ENCODE results near the gene XPO4. TPM values are rescaled to one million over a fixed set of nuclear protein-coding genes. Genes with fewer than 3 reads are reported as not detected.
"Not testable (repeated sequence)": the region's sequence is repeated elsewhere in the genome, so short reads cannot be mapped to it uniquely, and the experiment has no call there.

The XPO4 gene
- polyA plus RNA-seq (ENCODE audit: insufficient read length in 4 of 4), result 10 to 100 TPM; 15.5 to 21.6 (median 18.7) TPM

DNA sequence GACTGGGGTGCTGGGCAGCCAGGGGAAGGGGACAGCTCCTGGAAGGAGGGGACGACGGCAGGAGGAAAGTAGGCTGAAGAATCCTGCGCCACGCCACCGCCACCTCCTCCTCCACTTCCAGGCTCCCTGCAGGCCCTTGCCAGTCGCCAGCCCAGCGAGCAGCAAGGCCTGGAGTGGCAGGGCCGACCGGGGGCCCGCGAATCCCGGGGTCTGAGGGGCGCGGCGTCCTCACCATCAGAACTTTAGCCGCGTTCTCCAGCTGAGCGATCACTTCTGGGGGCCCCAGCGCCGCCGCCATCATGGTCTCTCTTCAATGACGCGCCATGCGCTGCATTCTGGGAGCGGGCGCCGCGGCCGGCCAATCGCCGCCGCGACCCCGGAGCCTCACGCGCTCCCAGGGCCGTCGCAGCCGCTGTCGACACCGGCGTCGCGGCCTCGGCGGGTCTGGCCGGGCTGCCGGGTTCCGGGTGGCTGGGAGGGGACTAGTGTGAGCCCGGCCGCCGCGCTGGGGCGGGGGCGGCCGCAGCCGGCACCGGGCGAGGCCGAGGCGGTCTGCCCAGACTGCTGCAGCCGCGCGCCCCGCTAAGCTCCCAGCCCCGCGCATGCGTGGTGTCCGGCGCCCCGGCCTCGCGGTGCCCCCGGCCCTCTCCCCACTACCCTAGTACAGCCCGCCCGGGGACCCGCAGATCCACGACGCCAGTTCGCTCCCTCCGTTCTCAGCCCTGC lies at the start of gene XPO4:
XPO4 (minus strand) TSS at position 309 of the 726 bp plus-strand sequence; CDS start at position 301, 8 bp downstream.
- peak; percentile 43 to 75 (median 60) for DNase-seq (ENCODE audit: low read depth in 4 of 4, low spot score in 2 of 4)

DNA sequence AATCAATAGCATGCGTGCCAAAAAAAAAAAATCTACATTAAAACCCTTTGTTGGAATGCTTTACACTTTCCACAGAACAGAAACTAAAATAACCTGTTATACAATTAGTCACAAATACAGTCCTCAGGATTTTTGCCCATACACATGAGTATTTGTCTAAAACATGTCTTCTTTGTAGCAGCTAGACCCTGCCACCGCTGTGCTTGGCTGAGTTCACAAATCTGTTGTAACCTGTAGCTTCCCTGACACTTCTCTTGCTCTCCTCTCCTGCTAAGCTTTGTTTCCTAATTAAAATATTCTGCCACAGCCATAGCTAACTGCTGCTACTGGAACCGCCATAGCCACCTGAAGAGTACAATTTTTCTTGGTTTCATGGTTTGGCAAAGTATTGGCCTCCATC lies 45.5 kb upstream of the XPO4 start:
- DNase-seq (ENCODE audit: low read depth in 4 of 4, low spot score in 2 of 4), result not testable (repeated sequence)

DNA sequence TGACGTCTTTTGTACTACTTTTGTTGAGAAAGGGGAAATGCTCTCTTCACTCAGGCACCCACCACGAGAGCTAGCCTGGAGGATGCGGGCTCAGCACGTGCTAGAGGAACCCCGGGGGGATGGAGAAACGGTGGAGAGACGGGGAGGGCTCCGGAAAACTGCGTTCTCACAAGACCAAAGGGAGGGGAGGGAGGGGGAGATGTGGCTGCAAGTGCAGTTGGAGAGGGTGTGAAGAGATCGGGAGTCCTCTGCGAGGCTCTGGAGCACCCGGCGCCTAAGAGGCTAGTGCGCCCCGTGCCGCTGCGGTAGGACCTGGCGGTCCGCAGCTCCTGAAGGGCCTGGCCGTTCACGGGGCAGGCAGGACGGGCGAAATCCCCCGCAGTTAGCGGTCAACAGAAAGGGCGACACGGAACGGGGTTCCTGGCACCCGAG lies 43.4 kb upstream of the XPO4 start:
- no peak for DNase-seq (ENCODE audit: low read depth in 4 of 4, low spot score in 2 of 4)

DNA sequence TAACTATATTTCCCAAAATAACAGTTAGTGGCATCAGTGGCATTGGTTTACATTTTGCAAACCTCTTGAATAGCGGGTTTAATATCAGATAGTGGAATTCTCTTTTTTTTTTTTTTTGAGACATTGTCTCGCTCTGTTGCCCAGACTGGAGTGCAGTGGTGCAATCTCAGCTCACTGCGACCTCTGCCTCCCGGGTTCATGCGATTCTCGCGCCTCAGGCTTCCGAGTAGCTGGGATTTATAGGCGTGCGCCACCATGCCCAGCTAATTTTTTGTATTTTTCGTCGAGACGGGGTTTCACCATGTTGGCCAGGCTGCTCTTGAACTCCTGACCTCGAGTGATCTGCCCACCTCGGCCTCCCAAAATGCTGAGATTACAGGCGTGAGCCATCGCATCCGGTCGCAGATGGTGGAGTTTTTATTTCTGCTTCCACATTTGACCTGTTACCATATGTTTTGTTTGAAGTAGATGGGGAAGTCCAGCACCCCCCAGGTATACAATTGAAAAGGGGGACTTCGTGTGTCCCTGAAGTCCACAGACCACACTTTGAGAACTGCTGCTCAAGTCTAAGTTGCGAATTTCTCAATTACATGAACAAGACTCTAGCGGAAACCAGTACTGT lies 40.5 kb upstream of the XPO4 start:
- no peak for DNase-seq (ENCODE audit: low read depth in 4 of 4, low spot score in 2 of 4)

DNA sequence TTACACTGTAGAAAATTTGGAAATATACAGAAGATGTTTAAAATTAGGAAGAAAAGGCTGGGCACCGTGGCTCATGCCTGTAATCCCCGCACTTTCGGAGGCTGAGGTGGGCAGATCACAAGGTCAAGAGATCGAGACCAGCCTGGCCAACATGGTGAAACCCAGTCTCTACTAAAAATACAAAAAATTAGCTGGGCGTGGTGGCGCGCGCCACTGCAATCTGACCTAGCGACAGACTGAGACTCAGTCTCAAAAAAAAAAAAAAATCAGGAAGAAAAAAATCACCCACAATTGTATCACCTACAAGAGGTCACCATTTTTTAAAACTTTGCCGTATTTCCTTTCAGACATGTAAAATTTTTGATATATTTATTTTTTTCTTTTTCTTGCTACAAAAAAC lies 38.0 kb upstream of the XPO4 start:
- DNase-seq (ENCODE audit: low read depth in 4 of 4, low spot score in 2 of 4), result not testable (repeated sequence)

DNA sequence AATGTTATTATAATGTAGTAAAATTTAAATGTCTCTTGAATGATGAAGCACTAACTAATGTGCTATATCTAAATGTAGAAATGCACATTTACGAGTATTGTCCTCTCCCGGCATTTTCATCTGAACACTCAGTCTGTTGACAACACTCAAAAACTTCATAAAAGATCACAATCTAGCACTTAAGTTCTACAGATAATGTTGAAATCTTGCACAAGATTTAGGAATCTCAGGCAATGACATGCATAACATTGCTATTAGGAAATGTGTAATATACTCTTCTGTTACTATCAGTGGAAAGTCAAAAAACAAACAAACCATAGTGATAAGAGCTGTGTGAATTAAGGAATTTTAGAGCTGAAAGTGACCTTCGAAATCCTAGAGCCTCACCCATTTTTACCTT lies 37.5 kb upstream of the XPO4 start:
- no peak for DNase-seq (ENCODE audit: low read depth in 4 of 4, low spot score in 2 of 4)

DNA sequence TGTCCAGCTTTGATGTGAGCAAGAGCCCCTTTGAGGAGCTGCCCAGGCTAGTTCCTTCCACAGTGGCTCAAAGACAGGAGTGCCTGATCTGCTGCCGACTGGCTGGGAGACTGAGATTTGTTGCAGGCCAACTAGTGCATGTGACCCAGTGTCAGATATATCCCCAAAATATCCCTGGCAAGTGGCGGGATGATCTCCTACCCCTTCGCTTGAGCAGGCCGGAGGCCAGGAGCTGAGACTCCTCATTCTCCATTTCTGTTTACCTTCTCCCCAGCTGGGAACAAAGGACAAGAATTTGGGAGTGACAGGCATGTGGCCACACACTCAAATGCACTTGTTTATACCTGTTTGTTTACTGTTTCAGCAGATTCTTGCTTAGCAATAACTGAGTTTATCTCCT lies 37.1 kb upstream of the XPO4 start:
- no peak for DNase-seq (ENCODE audit: low read depth in 4 of 4, low spot score in 2 of 4)

DNA sequence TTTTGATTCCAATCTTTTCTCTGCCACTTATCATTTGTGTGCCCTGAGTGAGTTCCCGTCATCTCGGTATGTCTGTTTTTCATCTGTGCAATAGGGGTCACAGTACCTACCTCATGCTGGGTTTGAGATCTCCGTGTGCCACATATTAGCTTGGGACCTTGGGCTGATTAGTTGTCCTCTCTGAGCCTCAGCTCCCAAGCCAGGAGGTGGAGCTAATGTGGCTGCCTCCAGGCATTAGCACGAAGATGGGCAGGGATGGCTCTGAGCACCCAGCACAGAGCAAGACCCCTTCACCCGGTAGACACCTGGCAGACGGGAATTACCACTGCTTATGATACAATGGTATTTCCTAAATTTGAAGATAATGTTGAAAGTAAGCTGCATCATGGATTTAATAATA lies 35.8 kb upstream of the XPO4 start:
- no peak for DNase-seq (ENCODE audit: low read depth in 4 of 4, low spot score in 2 of 4)

DNA sequence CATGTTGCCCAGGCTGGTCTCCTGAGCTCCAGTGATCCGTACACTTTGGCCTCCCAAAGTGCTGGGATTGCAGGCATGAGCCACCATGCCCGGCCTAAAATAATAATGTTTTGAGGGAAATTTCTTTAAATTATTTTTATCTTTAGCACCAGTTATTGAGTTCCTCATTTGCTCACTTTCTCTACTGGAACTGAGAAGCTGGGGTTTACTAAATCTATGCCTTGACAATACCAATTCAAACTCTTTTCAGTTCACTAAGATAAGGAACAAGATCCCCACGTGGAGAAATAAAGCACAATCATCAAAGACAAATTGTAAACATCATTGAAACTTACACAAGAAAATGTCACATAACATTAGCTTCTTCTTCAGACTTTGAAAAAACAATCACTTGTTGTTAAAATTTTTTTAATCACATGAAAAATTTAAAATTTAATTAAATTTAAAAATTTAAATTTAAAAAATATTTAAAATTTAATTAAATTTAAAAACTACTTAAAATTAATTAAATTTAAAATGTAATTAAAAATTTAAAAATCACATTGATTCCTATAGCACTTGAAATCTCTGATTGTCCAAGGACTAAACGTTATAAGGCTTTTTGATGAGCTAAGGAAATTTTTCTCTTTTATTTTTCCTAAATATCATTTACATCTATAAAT lies 25.2 kb upstream of the XPO4 start:
- DNase-seq (ENCODE audit: low read depth in 4 of 4, low spot score in 2 of 4), result no peak

DNA sequence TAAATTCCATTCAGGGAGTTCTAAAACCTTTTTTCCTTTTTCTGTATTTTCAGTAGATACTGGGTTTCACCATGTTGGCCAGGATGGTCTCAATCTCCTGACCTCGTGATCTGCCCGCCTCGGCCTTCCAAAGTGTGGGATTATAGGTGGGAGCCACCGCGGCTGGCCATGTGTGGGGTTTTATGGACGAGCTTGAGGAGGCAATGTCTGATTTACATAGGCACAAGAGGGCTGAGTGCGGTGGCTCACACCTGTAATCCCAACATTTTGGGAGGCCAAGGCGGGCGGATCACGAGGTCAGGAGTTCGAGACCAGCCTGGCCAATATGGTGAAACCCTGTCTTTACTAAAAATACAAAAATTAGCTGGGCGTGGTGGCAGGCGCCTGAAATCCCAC lies 22.8 kb upstream of the XPO4 start:
- DNase-seq (ENCODE audit: low read depth in 4 of 4, low spot score in 2 of 4), result not testable (repeated sequence)

DNA sequence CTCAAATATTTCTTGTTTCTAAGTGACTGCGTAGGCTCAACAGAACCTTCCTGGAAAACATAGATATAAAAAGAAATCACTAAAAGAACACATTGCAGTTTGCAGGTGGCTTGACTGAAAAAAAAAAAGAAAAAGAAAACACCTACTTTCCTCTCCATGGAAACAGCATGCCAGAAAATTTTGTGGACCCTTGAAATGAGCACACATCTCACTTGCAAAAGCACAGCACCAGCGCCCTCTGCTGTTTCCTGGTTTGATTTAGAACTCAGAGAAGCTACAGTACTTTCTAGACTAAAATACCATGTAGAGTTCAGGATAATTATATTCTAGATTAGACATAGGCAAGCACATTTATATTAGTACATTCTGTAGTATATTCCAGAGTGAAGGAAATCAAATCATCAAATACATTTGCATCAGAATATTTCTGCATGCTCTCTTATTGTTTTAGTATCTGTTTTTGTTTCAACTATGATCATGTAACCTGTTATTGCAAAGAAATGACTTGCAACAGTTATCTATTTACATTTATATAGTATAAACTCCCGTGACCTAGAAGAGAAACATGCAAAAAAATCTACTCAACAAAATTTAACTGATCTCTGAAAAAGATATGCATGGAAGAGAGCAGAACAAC lies 22.3 kb upstream of the XPO4 start:
- DNase-seq (ENCODE audit: low read depth in 4 of 4, low spot score in 2 of 4), result peak in 3 of 4 donors; percentile 67 to 84 (median 68)

DNA sequence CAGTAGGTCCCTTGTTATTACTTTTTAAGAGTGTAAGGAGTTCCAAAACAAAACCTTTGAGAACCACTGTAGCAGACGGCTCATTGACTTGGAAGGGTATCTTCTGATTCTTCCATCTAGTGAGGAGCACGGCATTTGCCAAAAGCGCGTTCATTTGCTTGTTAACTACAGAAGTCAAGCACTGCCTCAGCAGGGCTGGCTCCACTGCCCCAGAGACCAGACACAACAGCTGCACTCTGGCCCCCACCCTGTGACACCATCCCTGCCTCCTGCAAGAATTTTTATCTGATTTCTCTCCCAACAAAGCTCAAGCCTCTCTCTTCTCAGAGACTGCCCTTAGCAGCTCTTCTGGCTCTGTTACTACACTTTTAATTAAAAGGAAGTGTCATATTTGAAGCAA lies 20.7 kb upstream of the XPO4 start:
- no peak for DNase-seq (ENCODE audit: low read depth in 4 of 4, low spot score in 2 of 4)

DNA sequence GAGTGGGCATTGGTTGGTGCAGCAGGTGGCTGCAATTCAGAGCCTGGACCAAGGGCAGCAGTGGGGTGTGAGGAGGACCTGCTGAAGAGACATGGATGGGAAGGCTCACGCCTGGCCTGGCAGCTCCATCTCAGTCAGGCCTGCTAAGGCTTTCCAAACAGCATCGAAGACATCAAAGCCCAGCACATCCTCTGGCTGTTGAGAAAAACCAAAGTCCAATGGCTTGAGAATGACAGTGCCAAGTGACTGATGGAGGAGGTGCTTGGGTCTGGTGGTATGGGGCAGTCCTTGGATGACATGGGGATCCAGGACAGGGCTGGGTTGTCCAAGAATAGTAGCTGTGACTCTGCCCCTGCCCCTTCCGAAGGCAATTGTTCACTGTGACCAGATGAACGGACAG lies 19.0 kb upstream of the XPO4 start:
- DNase-seq (ENCODE audit: low read depth in 4 of 4, low spot score in 2 of 4), result no peak

DNA sequence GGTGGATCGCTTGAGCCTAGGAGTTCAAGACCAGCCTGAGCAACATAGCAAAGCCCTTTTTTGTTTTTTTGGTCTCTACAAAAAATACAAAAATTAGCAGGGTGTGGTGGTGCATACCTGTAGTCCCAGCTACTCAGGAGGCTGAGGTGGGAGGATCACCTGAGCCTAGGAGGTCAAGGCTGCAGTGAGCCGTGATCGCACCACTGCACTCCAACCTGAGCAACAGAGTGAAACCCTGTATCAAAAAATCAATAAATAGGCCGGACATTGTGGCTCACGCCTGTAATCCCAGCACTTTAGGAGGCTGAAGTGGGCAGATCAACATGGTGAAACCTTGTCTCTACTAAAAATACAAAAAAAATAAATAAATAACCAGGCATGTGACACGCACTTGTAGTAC lies 13.1 kb upstream of the XPO4 start:
- not testable (repeated sequence) for DNase-seq (ENCODE audit: low read depth in 4 of 4, low spot score in 2 of 4)

DNA sequence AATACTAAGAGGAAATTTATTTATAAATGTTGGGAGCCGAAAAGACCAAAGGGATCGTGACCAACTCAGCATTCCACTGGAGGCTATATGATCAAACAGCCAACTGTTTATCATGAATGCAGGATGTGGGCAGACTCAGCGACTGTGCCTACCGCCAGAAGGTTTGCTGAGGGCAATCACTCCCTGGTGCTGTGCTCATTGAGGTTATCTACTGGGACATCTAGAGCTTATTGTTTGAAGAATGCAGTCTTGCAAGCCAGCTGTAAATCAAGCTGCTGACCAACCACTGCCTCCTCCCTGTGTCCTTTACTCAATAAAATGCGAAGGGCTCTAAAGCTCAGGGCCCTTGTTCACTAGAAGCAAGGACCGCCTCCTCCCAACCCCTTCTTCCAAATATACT lies 8.5 kb upstream of the XPO4 start:
- DNase-seq (ENCODE audit: low read depth in 4 of 4, low spot score in 2 of 4), result no peak

DNA sequence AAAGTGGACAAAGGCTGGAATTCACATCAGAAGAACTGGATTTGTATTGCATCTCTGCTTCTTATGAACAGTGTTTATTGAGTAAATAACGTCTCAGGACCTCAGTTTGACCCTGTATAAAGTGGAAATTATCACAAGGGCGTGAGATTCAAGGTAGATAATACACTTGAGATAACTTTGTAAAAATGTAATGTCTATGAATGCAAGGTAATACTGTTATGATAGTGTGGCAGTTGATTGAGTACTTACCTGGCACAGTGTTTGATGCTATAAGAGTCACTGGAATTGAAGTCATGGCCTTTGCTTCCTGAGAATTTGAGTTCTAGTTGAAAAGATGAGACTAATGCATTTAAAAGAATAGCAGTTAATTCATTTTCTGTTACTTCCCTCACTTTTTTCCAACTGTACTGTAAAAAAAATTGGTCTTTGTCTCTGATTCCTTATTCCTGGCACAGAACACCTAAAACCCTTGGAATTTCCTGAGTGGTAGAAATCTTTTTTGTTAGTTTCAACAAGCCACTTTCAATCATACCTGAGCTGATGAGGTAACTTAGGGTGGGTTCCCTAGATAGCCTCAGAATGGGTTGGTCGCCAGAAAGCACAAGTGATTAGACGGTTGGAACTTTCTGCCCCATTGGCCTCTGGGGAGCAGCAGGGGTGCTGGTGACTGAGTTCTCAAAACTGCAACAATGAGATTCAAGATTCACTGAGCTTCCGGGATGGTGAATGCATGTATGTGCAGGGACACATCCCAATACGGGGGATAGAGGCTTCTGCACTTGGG lies 6.4 kb upstream of the XPO4 start:
- DNase-seq (ENCODE audit: low read depth in 4 of 4, low spot score in 2 of 4), result no peak

DNA sequence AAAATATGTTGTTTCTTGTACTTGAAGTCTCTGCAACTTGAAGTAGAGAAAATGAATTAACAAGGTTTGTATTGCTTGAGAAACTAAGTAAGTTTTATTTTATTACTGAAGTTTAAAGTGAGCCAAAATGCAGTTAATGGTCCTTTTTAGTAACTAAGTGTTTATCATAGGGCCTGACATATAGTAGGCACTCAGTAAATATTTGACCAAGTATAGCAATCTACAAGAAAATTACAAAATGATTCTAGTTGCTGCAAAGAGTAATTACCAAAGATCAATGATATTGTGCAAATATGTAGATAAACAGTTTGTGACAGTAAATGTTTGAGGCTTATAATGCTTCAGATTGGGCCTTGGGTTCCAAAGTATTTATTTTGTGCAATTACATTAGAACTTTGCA lies 2.4 kb upstream of the XPO4 start:
- DNase-seq (ENCODE audit: low read depth in 4 of 4, low spot score in 2 of 4), result no peak

DNA sequence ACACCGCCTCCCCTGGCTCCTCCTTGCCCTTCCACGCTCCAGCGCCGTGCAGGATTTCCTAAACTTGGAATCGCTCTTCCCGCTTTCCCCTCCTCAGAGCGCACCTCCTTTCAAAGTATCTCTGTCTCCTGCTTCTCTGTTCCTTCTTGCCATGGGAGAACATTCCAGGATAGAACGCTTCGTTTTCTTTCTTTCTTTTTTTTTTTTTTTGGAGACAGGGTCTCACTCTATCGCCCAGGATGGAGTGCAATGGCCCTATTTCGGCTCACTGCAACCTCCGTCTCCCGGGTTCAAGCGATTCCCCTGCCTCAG lies 574 bp upstream of the XPO4 start:
- peak in 2 of 4 donors; percentile 34 to 50 for DNase-seq (ENCODE audit: low read depth in 4 of 4, low spot score in 2 of 4)

DNA sequence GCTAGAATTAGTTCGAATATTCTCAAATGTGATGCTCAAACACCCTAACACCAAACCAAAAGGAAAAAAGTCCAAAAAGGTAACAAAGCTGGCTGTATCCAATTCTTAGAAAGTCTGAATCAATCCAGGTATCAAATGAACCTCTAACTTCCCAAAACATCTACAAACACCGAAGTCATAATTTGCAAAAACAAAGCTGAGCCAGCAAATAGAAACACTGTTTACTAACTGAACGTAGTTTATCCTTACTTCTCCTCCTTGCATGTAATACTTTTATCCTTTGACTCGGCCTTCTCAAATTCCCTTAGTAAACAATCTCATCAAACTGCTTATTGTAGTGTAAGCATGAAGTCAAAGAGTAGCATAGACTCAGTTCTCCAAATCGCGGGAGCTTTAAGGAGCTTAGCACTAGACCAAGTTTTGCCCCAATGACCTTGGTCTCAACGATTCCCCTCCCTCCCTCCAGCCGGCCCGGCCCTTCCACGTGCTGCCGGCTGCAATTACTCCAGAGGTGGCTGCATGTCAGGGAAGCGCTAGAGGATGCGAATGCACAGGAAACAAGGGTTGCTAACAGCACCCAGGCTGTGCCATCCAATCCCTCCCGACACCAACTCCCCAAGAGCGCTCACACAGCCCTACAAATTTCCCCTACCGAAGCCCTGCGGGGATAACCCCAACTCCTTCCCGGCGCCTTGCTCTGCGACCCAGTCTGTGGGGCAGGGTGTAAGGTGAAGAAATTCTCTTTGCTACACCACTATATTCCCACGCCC lies 693 bp downstream of the XPO4 start:
- peak in 3 of 4 donors; percentile 11 to 24 (median 19) for DNase-seq (ENCODE audit: low read depth in 4 of 4, low spot score in 2 of 4)

DNA sequence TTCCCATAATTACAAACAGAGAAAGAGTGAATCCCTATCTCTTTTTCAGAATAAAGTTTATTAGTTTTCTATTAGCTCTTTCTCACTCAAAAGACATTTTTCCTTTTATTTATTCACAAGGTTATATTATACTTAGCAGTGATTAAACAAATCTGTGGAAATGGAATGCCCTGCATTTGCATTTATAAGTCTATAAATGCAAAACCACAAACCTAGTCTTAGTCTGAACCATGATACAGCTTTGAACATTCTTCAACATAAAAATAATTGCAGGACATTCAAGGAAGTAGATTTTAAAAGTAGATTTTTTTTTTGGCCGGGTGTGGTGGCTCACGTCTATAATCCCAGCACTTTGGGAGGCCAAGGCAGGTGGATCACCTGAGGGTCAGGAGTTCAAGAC lies 8.3 kb downstream of the XPO4 start:
- DNase-seq (ENCODE audit: low read depth in 4 of 4, low spot score in 2 of 4), result no peak

Measured in left renal cortex interstitium (tissue), 4 donors.